Upper lobe of left lung (tissue), 4 donors: ENCODE results near the gene UST.

Experiments
- POLR2AphosphoS5 ChIP-seq, 2 donors: sonication (generic); formaldehyde crosslinking; IDR thresholded peaks; one replicate each; pipeline ENCODE4 v1.5.1; 2017; ENCODE audit warnings: antibody characterized with exemption in 2 of 2
- TF ChIP-seq, protein P1 (sequence below), 6 experiments: fragments of 450-650 bp in 4 of 6; fragments of 200-600 bp in 2 of 6; sonication (generic) in 2 of 6; IDR thresholded peaks; one replicate each; pipeline ENCODE4 v1.5.1; 2016 to 2019; ENCODE audit warnings: antibody characterized with exemption in 6 of 6

DNA sequence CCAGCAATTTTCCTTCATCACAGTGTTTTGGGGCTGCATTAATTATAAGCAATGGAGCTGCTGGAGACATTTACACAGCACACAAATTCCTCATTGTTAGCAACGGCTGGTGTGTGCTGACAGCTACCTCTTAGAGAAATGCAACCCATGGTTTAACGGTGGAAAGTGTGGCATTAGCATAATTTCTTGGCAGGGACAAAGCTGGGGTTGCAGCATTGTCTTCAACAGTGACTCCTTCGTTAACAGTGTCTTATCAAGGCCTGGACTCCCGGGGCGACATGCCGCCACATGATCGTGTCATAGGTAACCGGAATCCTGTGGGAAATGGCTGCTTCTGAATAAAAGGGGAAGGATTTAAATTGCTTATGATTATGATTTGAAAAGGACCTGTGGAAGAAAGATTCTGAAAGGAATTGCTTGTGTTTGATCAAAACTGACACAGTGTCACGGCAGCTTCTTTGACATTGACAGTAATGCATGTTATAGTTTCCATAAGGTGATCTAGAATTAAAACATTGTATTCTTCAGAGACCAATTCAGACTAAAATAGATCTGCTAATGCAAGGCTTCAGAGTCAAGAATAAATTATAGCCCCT, 128.0 kb downstream of the UST start:
- TF ChIP-seq, protein P1, sequence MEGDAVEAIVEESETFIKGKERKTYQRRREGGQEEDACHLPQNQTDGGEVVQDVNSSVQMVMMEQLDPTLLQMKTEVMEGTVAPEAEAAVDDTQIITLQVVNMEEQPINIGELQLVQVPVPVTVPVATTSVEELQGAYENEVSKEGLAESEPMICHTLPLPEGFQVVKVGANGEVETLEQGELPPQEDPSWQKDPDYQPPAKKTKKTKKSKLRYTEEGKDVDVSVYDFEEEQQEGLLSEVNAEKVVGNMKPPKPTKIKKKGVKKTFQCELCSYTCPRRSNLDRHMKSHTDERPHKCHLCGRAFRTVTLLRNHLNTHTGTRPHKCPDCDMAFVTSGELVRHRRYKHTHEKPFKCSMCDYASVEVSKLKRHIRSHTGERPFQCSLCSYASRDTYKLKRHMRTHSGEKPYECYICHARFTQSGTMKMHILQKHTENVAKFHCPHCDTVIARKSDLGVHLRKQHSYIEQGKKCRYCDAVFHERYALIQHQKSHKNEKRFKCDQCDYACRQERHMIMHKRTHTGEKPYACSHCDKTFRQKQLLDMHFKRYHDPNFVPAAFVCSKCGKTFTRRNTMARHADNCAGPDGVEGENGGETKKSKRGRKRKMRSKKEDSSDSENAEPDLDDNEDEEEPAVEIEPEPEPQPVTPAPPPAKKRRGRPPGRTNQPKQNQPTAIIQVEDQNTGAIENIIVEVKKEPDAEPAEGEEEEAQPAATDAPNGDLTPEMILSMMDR (IDR thresholded peaks at IDR 0.05) = no peak
- no peak for TF ChIP-seq POLR2AphosphoS5 (IDR thresholded peaks at IDR 0.05)
